HG03139 (cell line): Measurements from ENCODE around the gene HTR1D.
"Not testable (repeated sequence)": the region's sequence is repeated elsewhere in the genome, so short reads cannot be mapped to it uniquely, and the experiment has no call there.

Source experiments
- ATAC-seq: cut with Tn5 transposase; IDR thresholded peaks from one replicate; pipeline ENCODE4 v1.9.1; 2021; ENCODE audit not compliant: unreplicated experiment

Gene HTR1D

GRCh38 chr1:23221107-23221506 lies 3.8 kb upstream of the HTR1D start:
- ATAC-seq: no peak

DNA sequence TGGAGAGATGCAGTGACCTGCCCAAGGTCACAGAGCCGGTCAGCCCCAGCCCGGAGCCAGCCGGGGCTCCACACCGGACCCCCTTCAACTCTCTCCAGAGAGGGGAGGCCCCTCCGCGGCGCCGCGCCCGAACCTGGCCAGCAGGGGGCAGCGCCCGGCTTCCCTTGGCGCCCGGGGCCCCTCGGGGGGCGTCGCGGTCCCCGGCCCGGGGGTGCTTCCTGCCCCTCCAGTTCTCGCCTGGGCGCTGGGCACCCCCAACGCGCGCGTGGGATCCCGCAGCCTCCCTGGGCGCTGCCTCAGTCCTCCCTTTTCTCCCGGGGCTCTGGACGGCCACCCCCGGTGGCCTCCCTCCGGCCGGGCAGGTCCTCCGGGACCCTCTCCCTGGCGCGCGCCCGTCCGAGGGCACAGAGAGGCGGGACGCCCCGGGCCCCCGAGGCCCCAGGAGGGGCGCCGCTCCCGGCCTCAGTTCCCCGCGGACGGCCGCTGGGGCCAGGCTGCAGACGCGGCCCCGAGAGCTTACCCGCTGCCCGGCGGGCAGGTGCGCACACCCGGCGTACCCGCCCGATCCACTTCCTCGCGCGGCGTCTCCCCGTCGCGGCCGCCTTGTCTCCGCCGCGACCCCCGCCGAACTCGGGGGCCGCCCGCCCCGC lies 406 bp downstream of the HTR1D start:
- no peak for ATAC-seq

- no peak for ATAC-seq
Observed at GRCh38 chr1:23215751-23216449, 1.4 kb downstream of the HTR1D start.

DNA sequence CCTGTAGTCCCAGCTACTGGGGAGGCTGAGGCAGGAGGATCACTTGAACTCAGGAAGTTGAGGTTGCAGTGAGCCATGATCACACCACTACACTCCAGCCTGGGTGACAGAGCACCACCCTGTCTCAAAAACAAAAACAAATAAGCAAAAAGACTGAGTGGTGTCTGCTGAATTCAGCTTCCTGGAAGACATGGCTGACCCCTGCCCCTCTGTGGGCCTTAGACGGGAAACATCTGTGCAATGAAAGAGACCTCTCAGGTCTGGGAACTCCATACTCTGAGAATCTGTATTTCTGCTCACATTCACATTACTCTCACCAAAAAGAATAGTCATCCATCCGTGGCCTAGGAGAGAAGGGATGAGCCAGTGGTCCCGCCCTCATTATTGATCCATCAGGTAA lies 2.0 kb downstream of the HTR1D start:
- no peak for ATAC-seq

DNA sequence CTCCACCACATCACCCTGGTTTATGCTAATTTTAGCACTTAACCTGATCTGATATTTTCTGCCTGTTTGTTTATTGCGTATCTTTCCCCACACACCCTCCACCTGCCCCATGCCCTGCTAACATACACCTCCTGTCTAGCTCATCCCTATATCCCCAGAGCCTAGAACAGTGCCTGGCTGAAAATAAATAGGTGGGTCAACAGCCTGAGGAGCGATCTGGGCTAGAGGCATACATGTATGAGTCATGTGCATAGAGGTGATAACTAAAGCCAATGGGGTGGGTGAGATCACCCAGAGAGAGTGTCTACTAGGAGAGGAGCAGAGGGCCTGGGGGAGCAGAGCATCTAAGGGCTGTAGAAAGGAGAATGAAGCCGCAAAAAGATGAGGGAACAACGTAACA lies 2.7 kb downstream of the HTR1D start:
- ATAC-seq: no peak

DNA sequence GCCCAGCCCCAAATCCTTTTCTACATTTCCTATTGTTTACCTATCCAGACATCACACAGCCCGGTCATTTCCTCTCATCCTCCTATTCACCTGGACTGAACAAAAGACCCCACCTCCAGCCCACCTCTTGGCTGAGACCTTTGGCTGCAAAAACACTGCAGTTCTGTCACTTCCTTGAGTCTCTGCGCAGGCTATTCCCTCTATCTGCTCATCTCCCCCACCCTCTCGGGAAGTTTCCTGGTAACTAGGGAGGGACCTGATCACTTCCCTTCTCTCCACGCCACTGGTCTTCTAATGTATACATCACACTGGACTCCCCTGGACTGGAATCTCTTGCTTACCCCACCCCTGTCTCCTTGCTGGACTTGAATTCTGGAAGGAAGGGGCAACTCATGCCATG lies 5.3 kb downstream of the HTR1D start:
- no peak for ATAC-seq

- no peak for ATAC-seq
Observed at GRCh38 chr1:23210963-23211362, 6.3 kb downstream of the HTR1D start.

DNA sequence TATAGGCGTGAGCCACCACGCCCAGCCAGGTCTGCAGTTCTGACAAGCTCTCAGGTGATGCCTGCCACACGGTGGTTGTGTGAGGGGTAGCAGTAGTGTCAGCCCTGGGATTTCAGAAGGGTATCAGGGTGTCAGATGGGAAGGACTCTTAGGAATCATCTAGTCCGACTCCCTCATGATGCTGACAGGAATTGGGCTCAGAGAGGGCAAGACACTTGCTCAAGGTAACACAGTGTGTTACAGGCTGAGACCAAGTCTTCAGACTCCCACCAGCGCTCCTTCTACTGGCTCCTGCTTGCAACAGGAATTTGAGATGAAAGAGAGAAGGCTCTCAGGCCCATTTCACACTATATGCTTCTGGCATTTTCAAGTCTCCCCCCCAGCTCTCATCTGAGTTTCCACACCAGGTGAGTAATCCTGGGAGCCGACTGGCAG lies 6.9 kb downstream of the HTR1D start:
- no peak for ATAC-seq

DNA sequence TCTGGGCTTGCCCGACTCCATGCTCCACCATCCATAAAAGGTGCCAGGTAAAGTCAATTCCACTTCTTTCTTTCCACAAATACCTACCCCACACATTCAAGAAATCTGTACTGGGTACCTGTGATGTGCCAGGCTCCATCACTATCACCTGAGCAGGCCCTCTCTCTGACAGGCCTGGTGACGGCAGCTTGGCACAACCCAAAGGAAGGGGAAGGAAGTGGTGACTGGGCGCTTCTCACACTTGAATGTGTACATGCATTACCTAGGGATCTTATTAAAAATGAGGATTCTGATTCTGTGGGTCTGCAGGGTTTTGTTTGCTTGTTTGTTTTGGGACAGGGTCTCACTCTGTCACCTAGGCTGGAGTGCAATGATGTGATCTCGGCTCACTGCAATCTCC lies 7.5 kb downstream of the HTR1D start:
- ATAC-seq: no peak

DNA sequence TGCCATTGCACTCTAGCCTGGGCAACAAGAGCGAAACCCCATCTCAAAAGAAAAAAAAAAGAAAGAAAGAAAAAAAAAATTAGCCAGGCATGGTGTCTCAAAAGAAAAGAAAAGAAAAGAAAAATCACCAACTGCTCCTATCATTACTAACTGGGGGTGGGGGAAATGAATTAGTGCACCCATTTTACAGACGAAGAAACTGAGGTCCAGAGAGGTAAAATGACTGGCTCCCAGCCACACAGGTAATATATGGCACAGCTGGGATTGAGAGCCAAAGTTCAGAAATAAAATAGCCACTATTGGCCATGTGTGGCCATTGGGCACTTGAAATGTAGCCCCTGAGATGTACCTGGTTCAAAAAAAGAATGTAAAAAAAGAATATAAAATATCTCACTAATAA lies 8.8 kb downstream of the HTR1D start:
- no peak for ATAC-seq

- ATAC-seq: not testable (repeated sequence)
Observed at GRCh38 chr1:23207733-23208132, 9.6 kb downstream of the HTR1D start.

- no peak for ATAC-seq
Observed at GRCh38 chr1:23202263-23202749, 15.0 kb downstream of the HTR1D start.

- no peak for ATAC-seq
Observed at GRCh38 chr1:23200883-23201282, 16.4 kb downstream of the HTR1D start.

GRCh38 chr1:23198373-23198772 lies 18.9 kb downstream of the HTR1D start:
- ATAC-seq: no peak

DNA sequence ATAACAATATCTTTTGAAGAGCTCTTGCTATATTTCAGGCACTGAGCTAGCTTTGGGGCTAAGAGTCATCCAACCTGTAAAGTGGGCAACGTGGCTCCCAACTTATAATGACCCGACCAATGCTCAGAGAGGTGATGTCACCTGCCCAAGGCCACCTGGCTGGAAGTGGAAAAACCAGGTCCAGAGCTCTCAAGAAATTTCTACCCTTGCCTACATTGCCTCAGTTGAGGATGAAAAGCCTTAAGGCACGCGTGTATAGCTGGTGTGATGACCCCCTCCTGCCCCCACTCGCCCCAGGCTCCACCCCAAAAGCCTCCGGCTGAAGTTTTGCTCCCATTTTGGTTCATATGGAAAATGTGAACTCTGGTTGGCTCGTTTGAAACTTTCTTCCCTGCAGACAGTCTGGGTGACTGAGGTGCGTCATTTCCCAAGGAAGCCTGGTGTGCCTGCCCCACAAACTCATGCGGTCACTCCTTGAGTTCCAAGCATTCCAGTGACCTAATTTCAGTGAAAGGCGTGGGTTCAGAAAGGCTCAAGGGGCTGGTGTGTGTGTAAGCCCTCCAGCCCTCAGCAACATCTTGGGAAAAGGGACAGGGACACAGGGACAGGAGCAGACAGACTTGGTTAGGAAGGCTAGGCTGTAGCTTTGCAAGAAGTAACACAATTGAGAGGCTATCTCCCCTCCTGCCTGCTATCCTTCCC lies 20.5 kb downstream of the HTR1D start:
- no peak for ATAC-seq

- ATAC-seq: no peak
Observed at GRCh38 chr1:23194119-23194984, 22.9 kb downstream of the HTR1D start.

- ATAC-seq: no peak
Observed at GRCh38 chr1:23193391-23194118, 23.7 kb downstream of the HTR1D start.

- no peak for ATAC-seq
Observed at GRCh38 chr1:23191199-23191598, 26.1 kb downstream of the HTR1D start.

GRCh38 chr1:23188936-23189452 lies 28.3 kb downstream of the HTR1D start:
- not testable (repeated sequence) for ATAC-seq

GRCh38 chr1:23188434-23188884 lies 28.8 kb downstream of the HTR1D start:
- ATAC-seq: no peak
